IMR-90 (cell line): ENCODE data around the gene TSPAN14.

ENCODE experiments used
- CTCF ChIP-seq: conservative IDR thresholded peaks from 2 replicates; pipeline ENCODE4 v1.5.1; 2012; ENCODE audit warnings: mild to moderate bottlenecking, low read depth, low read length, improper control_type of control experiment
- MAZ ChIP-seq: IDR thresholded peaks from 2 replicates; pipeline ENCODE4 v1.6.1; 2012; ENCODE audit warnings: low read depth, mild to moderate bottlenecking, low read length, improper control_type of control experiment, moderate library complexity, borderline replicate concordance
- POLR2A ChIP-seq: IDR thresholded peaks from 2 replicates; pipeline ENCODE4 v1.6.1; 2012; ENCODE audit warnings: mild to moderate bottlenecking, low read depth, low read length
- RAD21 ChIP-seq: IDR thresholded peaks from 2 replicates; pipeline ENCODE4 v1.6.1; 2012; ENCODE audit warnings: low read length, improper control_type of control experiment

- TF ChIP-seq RAD21 (no peak), POLR2A (no peak), CTCF (no peak), MAZ (no peak)
These were observed 8.3 kb downstream of the TSPAN14 start for GRCh38 chr10:80462299-80462980.
